ENCODE results near the gene MEMO1.

MEMO1 gene

DNA sequence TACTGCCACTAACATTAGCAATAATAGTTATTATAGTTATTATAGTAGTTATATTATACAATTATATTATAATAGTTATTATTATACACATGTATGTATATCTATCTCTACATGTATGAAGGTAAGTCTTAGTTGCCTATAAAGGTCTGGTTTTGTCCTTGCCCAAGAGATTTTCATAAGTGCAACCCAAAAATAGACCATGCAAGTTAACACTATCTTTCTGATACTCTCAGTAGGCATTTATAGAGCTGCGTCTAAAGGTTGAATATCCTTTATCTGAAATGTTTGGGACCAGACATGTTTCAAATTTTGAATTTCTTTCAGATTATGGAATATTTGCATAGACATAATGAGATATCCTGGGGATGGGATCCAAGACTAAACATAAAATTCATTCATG lies 175.4 kb downstream of the MEMO1 start:
- in situ Hi-C loops (cut with MboI; ENCODE audit: low sequenced_read_pairs) = no loop called here

DNA sequence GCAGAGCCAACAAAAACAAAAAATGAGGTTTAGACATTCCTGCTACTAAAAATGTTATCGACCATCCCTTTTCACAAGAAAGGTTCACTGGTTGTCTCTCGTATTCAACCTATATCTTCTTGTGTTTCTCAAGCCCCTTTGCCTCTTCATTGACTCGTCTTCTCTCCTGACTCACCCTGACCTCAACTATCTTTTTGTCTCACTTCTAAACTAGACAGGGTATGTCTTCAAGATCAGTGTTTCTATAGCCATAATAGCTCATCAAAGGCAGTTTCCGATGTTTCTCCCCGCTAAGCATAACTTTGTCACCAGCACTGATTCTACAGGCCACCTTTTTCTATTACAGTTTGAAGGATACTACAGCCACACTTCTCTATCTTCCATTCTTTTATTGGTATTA lies 178.4 kb downstream of the MEMO1 start:
- in situ Hi-C loops (cut with MboI; ENCODE audit: low sequenced_read_pairs) = no loop called here

DNA sequence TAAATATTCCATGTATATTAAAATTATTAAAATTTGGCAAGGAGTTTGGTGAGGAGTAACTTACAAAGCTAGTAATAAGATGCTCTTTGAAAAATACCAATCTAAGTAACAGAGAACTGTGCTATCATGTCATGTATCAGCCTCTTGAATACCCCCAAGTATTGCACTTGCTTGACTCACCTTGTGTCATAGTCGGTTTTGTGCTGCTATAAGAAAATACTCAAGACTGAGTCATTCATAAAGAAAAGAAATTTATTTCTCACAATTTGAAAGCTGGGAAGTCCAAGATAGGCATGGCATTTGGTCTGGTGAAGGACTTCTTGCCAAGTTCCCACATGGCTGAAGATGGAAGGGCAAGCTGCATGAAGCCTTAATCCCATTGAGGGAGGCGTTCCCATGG lies 179.2 kb downstream of the MEMO1 start:
- in situ Hi-C loops (cut with MboI; ENCODE audit: low sequenced_read_pairs) = no loop called here

DNA sequence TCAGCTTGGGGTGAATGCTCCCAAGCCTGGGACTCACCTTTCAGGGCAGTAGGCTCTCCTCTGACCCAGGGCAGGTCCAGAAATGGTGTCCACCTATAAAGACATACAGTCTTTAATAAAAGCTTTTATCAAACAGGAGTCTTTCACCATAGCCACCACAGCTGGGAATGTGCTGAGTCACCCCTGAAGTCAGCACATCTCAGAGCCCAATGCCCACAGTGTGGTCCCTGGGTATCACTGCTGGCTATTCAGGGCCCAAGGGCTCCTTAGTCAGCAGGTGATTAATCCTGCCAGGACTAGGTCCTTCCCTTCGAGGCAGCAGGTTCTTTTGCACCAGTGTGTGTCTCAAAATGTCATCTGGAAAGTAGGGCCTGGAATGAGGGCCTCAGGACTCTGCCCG lies 181.9 kb downstream of the MEMO1 start:
- in situ Hi-C loops (cut with MboI; ENCODE audit: low sequenced_read_pairs) = no loop called here

DNA sequence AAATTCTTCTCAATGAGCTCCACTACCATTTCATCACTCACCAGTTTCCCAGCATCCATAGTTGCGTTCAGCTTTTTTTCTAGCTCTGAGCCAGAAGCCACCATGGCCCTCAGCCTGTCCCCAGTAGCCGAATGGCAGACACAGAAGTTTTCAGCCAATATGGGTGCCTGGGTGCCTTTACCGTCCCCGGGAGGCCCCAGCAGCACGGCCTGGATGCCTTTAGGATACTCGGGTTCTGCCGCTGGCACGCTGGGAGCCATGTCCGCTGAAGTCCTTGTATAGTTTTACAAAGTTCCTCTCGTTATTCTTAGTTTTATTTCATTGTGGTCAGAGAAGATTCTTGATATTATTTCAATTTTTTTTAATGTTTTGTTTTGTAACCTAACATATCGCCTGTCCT lies 187.2 kb downstream of the MEMO1 start:
- in situ Hi-C loops (cut with MboI; ENCODE audit: low sequenced_read_pairs) = no loop called here

DNA sequence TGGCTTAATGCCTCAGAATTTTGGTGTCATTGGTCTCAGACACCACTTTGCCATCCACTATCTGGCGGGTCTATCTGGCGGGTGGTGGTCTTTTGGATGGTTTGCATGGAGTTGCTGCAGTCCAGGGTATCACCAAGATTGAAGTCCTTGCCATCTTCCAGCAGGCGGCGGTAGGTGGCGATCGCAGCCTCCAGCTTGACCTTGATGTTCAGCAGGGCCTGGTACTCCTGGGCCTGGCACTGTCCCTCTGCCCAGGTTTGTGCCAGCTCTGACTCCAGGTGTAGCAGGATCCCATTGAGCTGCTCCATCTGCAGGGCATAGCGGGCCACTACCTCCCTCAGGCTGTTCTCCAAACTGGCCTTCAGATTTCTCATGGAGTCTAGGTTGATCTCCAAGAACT lies 188.2 kb downstream of the MEMO1 start:
- in situ Hi-C loops (cut with MboI; ENCODE audit: low sequenced_read_pairs) = no loop called here

All from HL-60/S4 treated with phorbol 12-myristate 13-acetate at 8.2 ng/mL for 4 days and 3 days (cell line).